ENCODE measurements around the gene GRIP2. TPM values are rescaled to one million over a fixed set of nuclear protein-coding genes. Genes with fewer than 3 reads are reported as not detected.

Gene GRIP2
- total RNA-seq, 1 experiment from 2014 or later: 0.77 TPM

GRCh38 chr3:14467814-14468620 lies 72.1 kb downstream of the GRIP2 start:
- peak; percentile 43 for DNase-seq (ENCODE audit: low spot score)

- DNase-seq (ENCODE audit: low spot score): no peak
Observed at GRCh38 chr3:14466179-14466903, 73.8 kb downstream of the GRIP2 start.

- no peak for DNase-seq (ENCODE audit: low spot score)
Observed at GRCh38 chr3:14465425-14465824, 74.7 kb downstream of the GRIP2 start.

GRCh38 chr3:14464521-14464920 lies 75.6 kb downstream of the GRIP2 start:
- no peak for DNase-seq (ENCODE audit: low spot score)

- no peak for DNase-seq (ENCODE audit: low spot score)
Observed at GRCh38 chr3:14464141-14464465, 76.0 kb downstream of the GRIP2 start.

- no peak for DNase-seq (ENCODE audit: low spot score)
Observed at GRCh38 chr3:14463330-14464140, 76.6 kb downstream of the GRIP2 start.

GRCh38 chr3:14462738-14463137 lies 77.4 kb downstream of the GRIP2 start:
- DNase-seq (ENCODE audit: low spot score): no peak

GRCh38 chr3:14461748-14462324 lies 78.3 kb downstream of the GRIP2 start:
- peak; percentile 45 for DNase-seq (ENCODE audit: low spot score)

GRCh38 chr3:14461006-14461747 lies 79.0 kb downstream of the GRIP2 start:
- DNase-seq (ENCODE audit: low spot score): no peak

- peak; percentile 67 for DNase-seq (ENCODE audit: low spot score)
Observed at GRCh38 chr3:14460342-14461005, 79.7 kb downstream of the GRIP2 start.

- no peak for DNase-seq (ENCODE audit: low spot score)
Observed at GRCh38 chr3:14459787-14460186, 80.4 kb downstream of the GRIP2 start.

- DNase-seq (ENCODE audit: low spot score): no peak
Observed at GRCh38 chr3:14459384-14459783, 80.8 kb downstream of the GRIP2 start.

GRCh38 chr3:14458434-14459275 lies 81.5 kb downstream of the GRIP2 start:
- DNase-seq (ENCODE audit: low spot score): no peak

GRCh38 chr3:14457999-14458398 lies 82.1 kb downstream of the GRIP2 start:
- DNase-seq (ENCODE audit: low spot score): no peak

GRCh38 chr3:14457481-14457880 lies 82.7 kb downstream of the GRIP2 start:
- no peak for DNase-seq (ENCODE audit: low spot score)

- DNase-seq (ENCODE audit: low spot score): no peak
Observed at GRCh38 chr3:14456794-14457193, 83.3 kb downstream of the GRIP2 start.

- DNase-seq (ENCODE audit: low spot score): no peak
Observed at GRCh38 chr3:14455571-14456317, 84.4 kb downstream of the GRIP2 start.

- DNase-seq (ENCODE audit: low spot score): no peak
Observed at GRCh38 chr3:14454639-14455310, 85.4 kb downstream of the GRIP2 start.

Measured in H4 (cell line).